NCI-H1436 treated with DMSO at 0.1 percent for 48 hours (cell line): ENCODE data around the gene ENPP7.

Experiments used
- DNase-seq: peaks from one replicate; lab custom pipeline; 2025; lab: John Stamatoyannopoulos, UW

Gene ENPP7

GRCh38 chr17:79777894-79778503 is 47.3 kb downstream of the ENPP7 start, which contains the start of gene CBX2:
Gene CBX2 (plus strand): TSS chr17:79778148. CDS start chr17:79778236, 88 bp downstream.
- no peak for DNase-seq

- peak; percentile 29 for DNase-seq
Observed at GRCh38 chr17:79778504-79779083, 47.9 kb downstream of the ENPP7 start.

GRCh38 chr17:79779084-79779529 is 48.4 kb downstream of the ENPP7 start:
- no peak for DNase-seq

- no peak for DNase-seq
Observed at GRCh38 chr17:79779661-79780365, 49.1 kb downstream of the ENPP7 start.

GRCh38 chr17:79781012-79781650 is 50.4 kb downstream of the ENPP7 start:
- DNase-seq: no peak

- DNase-seq: no peak
Observed at GRCh38 chr17:79781736-79782575, 51.2 kb downstream of the ENPP7 start.

GRCh38 chr17:79783891-79784290 is 53.1 kb downstream of the ENPP7 start:
- no peak for DNase-seq

GRCh38 chr17:79784353-79785016 is 53.7 kb downstream of the ENPP7 start:
- no peak for DNase-seq

GRCh38 chr17:79785017-79785899 is 54.5 kb downstream of the ENPP7 start:
- no peak for DNase-seq

GRCh38 chr17:79785900-79786810 is 55.4 kb downstream of the ENPP7 start:
- DNase-seq: no peak

- DNase-seq: no peak
Observed at GRCh38 chr17:79786930-79787643, 56.3 kb downstream of the ENPP7 start.

GRCh38 chr17:79788455-79788854 is 57.7 kb downstream of the ENPP7 start:
- DNase-seq: no peak

GRCh38 chr17:79788989-79789942 is 58.5 kb downstream of the ENPP7 start:
- DNase-seq: no peak

GRCh38 chr17:79789943-79790804 is 59.4 kb downstream of the ENPP7 start:
- no peak for DNase-seq

GRCh38 chr17:79790805-79791734 is 60.3 kb downstream of the ENPP7 start:
- DNase-seq: no peak
